HepG2 (cell line): ENCODE data around the gene JUND. TPM values are rescaled to one million over a fixed set of nuclear protein-coding genes. Genes with fewer than 3 reads are reported as not detected.

Experiments used
- HIVEP1 ChIP-seq: sonication (generic); formaldehyde crosslinking; IDR thresholded peaks from 2 replicates; pipeline ENCODE4 v1.4.0; 2020; ENCODE audit warnings: mild to moderate bottlenecking, missing genetic modification reagents
- NKX3-1 ChIP-seq: sonication (generic); formaldehyde crosslinking; IDR thresholded peaks from 2 replicates; pipeline ENCODE4 v1.5.0; 2020; ENCODE audit warnings: missing genetic modification reagents
- SP5 ChIP-seq: IDR thresholded peaks from 2 replicates; pipeline ENCODE4 v1.6.1; 2016; ENCODE audit warnings: low read depth, borderline replicate concordance
- THAP11 ChIP-seq: IDR thresholded peaks from 2 replicates; pipeline ENCODE4 v1.6.1; 2016; ENCODE audit warnings: missing biosample characterization, missing genetic modification reagents
- ZNF121 ChIP-seq: sonication (generic); formaldehyde crosslinking; IDR thresholded peaks from 2 replicates; pipeline ENCODE4 v1.5.0; 2020; ENCODE audit warnings: mild to moderate bottlenecking, missing genetic modification reagents
- ZNF761 ChIP-seq: sonication (generic); formaldehyde crosslinking; conservative IDR thresholded peaks from 2 replicates; pipeline ENCODE4 v1.4.0; 2020; ENCODE audit warnings: mild to moderate bottlenecking, missing genetic modification reagents
- polyA plus RNA-seq, 8 experiments: library from polyadenylated mRNA; depleted of rRNA in 3 of 8; stranded (reverse) in 7 of 8; unstranded in 1 of 8; fragments of >200 nt; fragmentation: Illumina TruSeq in 4 of 8; extraction: Trizol in 4 of 8; gene quantifications; 2 replicates each; pipeline versions ENCODE4 v1.2.1 to v1.2.3, GENCODE V29; 2011 to 2016; ENCODE audit warnings: low read depth in 4 of 8, missing spikeins in 1 of 8, mixed read lengths in 1 of 8; ENCODE audit not compliant: insufficient read depth in 1 of 8
- total RNA-seq, 5 experiments: library from RNA; depleted of rRNA; stranded (reverse); fragments of >200 nt; fragmentation: Illumina TruSeq; extraction: Trizol; gene quantifications; 2 replicates each; pipeline ENCODE4 v1.2.3, GENCODE V29; 2016; ENCODE audit warnings: low read depth in 1 of 5
- TF ChIP-seq, protein P1 (sequence below): sonication (generic); formaldehyde crosslinking; conservative IDR thresholded peaks from 2 replicates; pipeline ENCODE4 v1.8.0; 2022; ENCODE audit warnings: missing genetic modification reagents
- TF ChIP-seq, protein P2 (sequence below): sonication (generic); formaldehyde crosslinking; IDR thresholded peaks from 2 replicates; pipeline ENCODE4 v1.5.0; 2020; ENCODE audit warnings: missing genetic modification reagents, mild to moderate bottlenecking, borderline replicate concordance
- TF ChIP-seq, protein P3 (sequence below): sonication (generic); formaldehyde crosslinking; IDR thresholded peaks from 2 replicates; pipeline ENCODE4 v1.4.0; 2020; ENCODE audit warnings: missing genetic modification reagents
- TF ChIP-seq, protein P4 (sequence below): sonication (generic); formaldehyde crosslinking; IDR thresholded peaks from 2 replicates; pipeline ENCODE4 v1.4.0; 2020; ENCODE audit warnings: missing genetic modification reagents
- TF ChIP-seq, protein P5 (sequence below): sonication (generic); formaldehyde crosslinking; IDR thresholded peaks from 2 replicates; pipeline ENCODE4 v1.5.0; 2020; ENCODE audit warnings: mild to moderate bottlenecking, missing genetic modification reagents, moderate library complexity
- TF ChIP-seq, protein P6 (sequence below): sonication (generic); formaldehyde crosslinking; IDR thresholded peaks from 2 replicates; pipeline ENCODE4 v1.9.0; 2021; ENCODE audit warnings: missing genetic modification reagents, borderline replicate concordance
- TF ChIP-seq, protein P7 (sequence below): IDR thresholded peaks from 2 replicates; pipeline ENCODE4 v1.6.1; 2016; ENCODE audit warnings: missing compliant biosample characterization, missing genetic modification reagents, borderline replicate concordance
- TF ChIP-seq, protein P8 (sequence below): sonication (generic); formaldehyde crosslinking; IDR thresholded peaks from 2 replicates; pipeline ENCODE4 v1.9.0; 2022; ENCODE audit warnings: missing genetic modification reagents, mild to moderate bottlenecking, borderline replicate concordance

Gene JUND
- total and polyA plus RNA-seq, 2 of the 13 experiments (the other 11 are each of a cell fraction or from before 2014, with no cell fraction given) = 41.2 to 59.8 TPM

DNA sequence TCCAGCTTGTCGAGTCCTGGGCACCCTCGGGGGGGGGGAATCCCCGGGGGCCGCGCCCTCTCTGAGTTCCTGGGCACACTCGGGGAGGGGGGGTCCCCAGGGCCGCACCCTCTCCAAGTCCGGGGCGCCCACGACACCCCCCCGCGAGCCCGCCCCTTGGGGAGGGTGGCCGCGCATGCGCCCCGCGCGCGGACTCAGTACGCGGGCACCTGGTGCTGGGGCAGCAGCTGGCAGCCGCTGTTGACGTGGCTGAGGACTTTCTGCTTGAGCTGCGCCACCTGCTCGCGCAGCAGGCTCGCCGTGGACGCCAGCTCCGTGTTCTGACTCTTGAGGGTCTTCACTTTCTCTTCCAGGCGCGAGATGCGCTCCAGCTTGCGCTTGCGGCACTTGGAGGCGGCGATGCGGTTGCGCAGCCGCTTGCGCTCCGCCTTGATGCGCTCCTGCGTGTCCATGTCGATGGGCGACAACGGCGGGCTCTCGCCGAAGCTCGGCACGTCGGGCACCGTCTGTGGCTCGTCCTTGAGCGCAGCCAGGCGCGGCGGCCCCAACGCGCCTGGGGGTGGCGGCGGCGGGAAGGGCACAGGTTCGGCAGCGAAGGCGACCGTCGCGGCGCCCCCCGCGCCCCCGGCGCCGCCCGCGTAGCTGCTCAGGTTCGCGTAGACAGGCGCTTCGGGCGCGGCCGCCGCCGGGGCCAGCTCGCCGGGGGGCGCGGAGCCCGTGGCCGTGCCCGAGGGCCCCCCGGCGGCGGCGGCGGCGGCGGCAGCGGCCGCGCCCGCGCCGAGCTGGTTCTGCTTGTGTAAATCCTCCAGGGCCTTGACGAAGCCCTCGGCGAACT lies 958 bp downstream of the JUND start (continued):
- TF ChIP-seq, protein P1, sequence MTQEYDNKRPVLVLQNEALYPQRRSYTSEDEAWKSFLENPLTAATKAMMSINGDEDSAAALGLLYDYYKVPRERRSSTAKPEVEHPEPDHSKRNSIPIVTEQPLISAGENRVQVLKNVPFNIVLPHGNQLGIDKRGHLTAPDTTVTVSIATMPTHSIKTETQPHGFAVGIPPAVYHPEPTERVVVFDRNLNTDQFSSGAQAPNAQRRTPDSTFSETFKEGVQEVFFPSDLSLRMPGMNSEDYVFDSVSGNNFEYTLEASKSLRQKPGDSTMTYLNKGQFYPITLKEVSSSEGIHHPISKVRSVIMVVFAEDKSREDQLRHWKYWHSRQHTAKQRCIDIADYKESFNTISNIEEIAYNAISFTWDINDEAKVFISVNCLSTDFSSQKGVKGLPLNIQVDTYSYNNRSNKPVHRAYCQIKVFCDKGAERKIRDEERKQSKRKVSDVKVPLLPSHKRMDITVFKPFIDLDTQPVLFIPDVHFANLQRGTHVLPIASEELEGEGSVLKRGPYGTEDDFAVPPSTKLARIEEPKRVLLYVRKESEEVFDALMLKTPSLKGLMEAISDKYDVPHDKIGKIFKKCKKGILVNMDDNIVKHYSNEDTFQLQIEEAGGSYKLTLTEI = no peak
- TF ChIP-seq THAP11 (0 out of 2 replicates have a peak, but pooled peaks have one; percentile 33), NKX3-1 (CRISPR knock-in tag) (peak; percentile 77), SP5 (CRISPR knock-in tag) (no peak; the same call in 1 of the 2 replicates), ZNF121 (CRISPR knock-in tag) (no peak), ZNF761 (CRISPR knock-in tag) (no peak; the same call in 1 of the 2 replicates), HIVEP1 (CRISPR knock-in tag) (peak; percentile 47; the same call in 1 of the 2 replicates)
- TF ChIP-seq, protein P2, sequence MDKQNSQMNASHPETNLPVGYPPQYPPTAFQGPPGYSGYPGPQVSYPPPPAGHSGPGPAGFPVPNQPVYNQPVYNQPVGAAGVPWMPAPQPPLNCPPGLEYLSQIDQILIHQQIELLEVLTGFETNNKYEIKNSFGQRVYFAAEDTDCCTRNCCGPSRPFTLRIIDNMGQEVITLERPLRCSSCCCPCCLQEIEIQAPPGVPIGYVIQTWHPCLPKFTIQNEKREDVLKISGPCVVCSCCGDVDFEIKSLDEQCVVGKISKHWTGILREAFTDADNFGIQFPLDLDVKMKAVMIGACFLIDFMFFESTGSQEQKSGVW = no peak
- TF ChIP-seq, protein P3, sequence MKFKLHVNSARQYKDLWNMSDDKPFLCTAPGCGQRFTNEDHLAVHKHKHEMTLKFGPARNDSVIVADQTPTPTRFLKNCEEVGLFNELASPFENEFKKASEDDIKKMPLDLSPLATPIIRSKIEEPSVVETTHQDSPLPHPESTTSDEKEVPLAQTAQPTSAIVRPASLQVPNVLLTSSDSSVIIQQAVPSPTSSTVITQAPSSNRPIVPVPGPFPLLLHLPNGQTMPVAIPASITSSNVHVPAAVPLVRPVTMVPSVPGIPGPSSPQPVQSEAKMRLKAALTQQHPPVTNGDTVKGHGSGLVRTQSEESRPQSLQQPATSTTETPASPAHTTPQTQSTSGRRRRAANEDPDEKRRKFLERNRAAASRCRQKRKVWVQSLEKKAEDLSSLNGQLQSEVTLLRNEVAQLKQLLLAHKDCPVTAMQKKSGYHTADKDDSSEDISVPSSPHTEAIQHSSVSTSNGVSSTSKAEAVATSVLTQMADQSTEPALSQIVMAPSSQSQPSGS (CRISPR knock-in tag) = peak; percentile 54; the same call in 1 of the 2 replicates
- TF ChIP-seq, protein P4, sequence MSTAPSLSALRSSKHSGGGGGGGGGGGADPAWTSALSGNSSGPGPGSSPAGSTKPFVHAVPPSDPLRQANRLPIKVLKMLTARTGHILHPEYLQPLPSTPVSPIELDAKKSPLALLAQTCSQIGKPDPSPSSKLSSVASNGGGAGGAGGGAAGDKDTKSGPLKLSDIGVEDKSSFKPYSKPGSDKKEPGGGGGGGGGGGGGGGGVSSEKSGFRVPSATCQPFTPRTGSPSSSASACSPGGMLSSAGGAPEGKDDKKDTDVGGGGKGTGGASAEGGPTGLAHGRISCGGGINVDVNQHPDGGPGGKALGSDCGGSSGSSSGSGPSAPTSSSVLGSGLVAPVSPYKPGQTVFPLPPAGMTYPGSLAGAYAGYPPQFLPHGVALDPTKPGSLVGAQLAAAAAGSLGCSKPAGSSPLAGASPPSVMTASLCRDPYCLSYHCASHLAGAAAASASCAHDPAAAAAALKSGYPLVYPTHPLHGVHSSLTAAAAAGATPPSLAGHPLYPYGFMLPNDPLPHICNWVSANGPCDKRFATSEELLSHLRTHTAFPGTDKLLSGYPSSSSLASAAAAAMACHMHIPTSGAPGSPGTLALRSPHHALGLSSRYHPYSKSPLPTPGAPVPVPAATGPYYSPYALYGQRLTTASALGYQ (CRISPR knock-in tag) = peak; percentile 50; the same call in 1 of the 2 replicates
- TF ChIP-seq, protein P5, sequence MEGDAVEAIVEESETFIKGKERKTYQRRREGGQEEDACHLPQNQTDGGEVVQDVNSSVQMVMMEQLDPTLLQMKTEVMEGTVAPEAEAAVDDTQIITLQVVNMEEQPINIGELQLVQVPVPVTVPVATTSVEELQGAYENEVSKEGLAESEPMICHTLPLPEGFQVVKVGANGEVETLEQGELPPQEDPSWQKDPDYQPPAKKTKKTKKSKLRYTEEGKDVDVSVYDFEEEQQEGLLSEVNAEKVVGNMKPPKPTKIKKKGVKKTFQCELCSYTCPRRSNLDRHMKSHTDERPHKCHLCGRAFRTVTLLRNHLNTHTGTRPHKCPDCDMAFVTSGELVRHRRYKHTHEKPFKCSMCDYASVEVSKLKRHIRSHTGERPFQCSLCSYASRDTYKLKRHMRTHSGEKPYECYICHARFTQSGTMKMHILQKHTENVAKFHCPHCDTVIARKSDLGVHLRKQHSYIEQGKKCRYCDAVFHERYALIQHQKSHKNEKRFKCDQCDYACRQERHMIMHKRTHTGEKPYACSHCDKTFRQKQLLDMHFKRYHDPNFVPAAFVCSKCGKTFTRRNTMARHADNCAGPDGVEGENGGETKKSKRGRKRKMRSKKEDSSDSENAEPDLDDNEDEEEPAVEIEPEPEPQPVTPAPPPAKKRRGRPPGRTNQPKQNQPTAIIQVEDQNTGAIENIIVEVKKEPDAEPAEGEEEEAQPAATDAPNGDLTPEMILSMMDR (CRISPR knock-in tag) = no peak
- TF ChIP-seq, protein P6, sequence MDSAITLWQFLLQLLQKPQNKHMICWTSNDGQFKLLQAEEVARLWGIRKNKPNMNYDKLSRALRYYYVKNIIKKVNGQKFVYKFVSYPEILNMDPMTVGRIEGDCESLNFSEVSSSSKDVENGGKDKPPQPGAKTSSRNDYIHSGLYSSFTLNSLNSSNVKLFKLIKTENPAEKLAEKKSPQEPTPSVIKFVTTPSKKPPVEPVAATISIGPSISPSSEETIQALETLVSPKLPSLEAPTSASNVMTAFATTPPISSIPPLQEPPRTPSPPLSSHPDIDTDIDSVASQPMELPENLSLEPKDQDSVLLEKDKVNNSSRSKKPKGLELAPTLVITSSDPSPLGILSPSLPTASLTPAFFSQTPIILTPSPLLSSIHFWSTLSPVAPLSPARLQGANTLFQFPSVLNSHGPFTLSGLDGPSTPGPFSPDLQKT (CRISPR knock-in tag) = 0 out of 2 replicates have a peak, but pooled peaks have one; percentile 18
- TF ChIP-seq, protein P7, sequence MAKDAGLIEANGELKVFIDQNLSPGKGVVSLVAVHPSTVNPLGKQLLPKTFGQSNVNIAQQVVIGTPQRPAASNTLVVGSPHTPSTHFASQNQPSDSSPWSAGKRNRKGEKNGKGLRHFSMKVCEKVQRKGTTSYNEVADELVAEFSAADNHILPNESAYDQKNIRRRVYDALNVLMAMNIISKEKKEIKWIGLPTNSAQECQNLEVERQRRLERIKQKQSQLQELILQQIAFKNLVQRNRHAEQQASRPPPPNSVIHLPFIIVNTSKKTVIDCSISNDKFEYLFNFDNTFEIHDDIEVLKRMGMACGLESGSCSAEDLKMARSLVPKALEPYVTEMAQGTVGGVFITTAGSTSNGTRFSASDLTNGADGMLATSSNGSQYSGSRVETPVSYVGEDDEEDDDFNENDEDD = peak; percentile 42; the same call in 1 of the 2 replicates
- TF ChIP-seq, protein P8, sequence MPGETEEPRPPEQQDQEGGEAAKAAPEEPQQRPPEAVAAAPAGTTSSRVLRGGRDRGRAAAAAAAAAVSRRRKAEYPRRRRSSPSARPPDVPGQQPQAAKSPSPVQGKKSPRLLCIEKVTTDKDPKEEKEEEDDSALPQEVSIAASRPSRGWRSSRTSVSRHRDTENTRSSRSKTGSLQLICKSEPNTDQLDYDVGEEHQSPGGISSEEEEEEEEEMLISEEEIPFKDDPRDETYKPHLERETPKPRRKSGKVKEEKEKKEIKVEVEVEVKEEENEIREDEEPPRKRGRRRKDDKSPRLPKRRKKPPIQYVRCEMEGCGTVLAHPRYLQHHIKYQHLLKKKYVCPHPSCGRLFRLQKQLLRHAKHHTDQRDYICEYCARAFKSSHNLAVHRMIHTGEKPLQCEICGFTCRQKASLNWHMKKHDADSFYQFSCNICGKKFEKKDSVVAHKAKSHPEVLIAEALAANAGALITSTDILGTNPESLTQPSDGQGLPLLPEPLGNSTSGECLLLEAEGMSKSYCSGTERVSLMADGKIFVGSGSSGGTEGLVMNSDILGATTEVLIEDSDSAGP (CRISPR knock-in tag) = peak; percentile 22; the same call in 1 of the 2 replicates
